OCI-LY3 (cell line): ENCODE measurements around the gene NDUFV1.
"Not testable (repeated sequence)": the region's sequence is repeated elsewhere in the genome, so short reads cannot be mapped to it uniquely, and the experiment has no call there.

Experiments
- H2AFZ ChIP-seq: fragments of 200-600, 300-600 bp; shearing (Covaris generic); 2 replicates; pipeline ENCODE4 v1.6.0; 2014; ENCODE audit warnings: antibody characterized with exemption, low read depth, low read length
- H3K27ac ChIP-seq: fragments of 200-600, 300-600 bp; sonication (generic); 2 replicates; pipeline ENCODE4 v1.5.1; 2014; ENCODE audit warnings: mild to moderate bottlenecking, low read length, moderate library complexity, mixed read lengths
- H3K27me3 ChIP-seq: fragments of 200-600, 300-600 bp; sonication (generic); 2 replicates; pipeline ENCODE4 v1.6.1; 2014; ENCODE audit warnings: low read depth, low read length, mixed read lengths
- H3K36me3 ChIP-seq: fragments of 200-600, 300-600 bp; sonication (generic); replicated peaks from 2 replicates; pipeline ENCODE3; 2014; ENCODE audit warnings: low read depth, low read length, mixed read lengths
- H3K4me1 ChIP-seq: fragments of 300-600, 200-600 bp; sonication (generic); 2 replicates; pipeline ENCODE4 v1.6.1; 2014; ENCODE audit warnings: low read length, mixed read lengths
- H3K4me2 ChIP-seq: fragments of 200-600, 300-600 bp; sonication (generic); 2 replicates; pipeline ENCODE4 v1.6.1; 2014; ENCODE audit warnings: low read length, mixed read lengths
- H3K4me3 ChIP-seq: fragments of 300-600, 200-600 bp; sonication (generic); 2 replicates; pipeline ENCODE4 v1.5.1; 2014; ENCODE audit warnings: antibody characterized with exemption, mild to moderate bottlenecking, low read length, moderate library complexity
- H3K79me2 ChIP-seq: fragments of 300-600, 200-600 bp; shearing (Covaris generic); 2 replicates; pipeline ENCODE4 v1.6.1; 2014; ENCODE audit warnings: mild to moderate bottlenecking, low read length, mixed read lengths
- H3K9ac ChIP-seq: fragments of 300-600, 200-600 bp; shearing (Covaris generic); 2 replicates; pipeline ENCODE4 v1.6.0; 2014; ENCODE audit warnings: mild to moderate bottlenecking, low read length, moderate library complexity
- H3K9me3 ChIP-seq: fragments of 200-600, 300-600 bp; shearing (Covaris generic); 2 replicates; pipeline ENCODE4 v1.6.1; 2014; ENCODE audit warnings: low read length, mixed read lengths; ENCODE audit not compliant: insufficient read depth
- H4K20me1 ChIP-seq: fragments of 200-600, 300-600 bp; sonication (generic); 2 replicates; pipeline ENCODE4 v1.6.1; 2016; ENCODE audit warnings: low read length, mixed read lengths; ENCODE audit not compliant: insufficient read depth
- EZH2phosphoT487 ChIP-seq: fragments of 200-600 bp; shearing (Covaris generic); IDR thresholded peaks from 2 replicates; pipeline ENCODE4 v1.6.1; 2018; ENCODE audit warnings: antibody characterized with exemption, mixed run types, low read depth
- TF ChIP-seq, protein P1 (sequence below): fragments of 200-600, 300-600 bp; sonication (generic); IDR thresholded peaks from 2 replicates; pipeline ENCODE4 v1.5.1; 2014; ENCODE audit warnings: antibody characterized with exemption, low read length, low read depth

The NDUFV1 gene

DNA sequence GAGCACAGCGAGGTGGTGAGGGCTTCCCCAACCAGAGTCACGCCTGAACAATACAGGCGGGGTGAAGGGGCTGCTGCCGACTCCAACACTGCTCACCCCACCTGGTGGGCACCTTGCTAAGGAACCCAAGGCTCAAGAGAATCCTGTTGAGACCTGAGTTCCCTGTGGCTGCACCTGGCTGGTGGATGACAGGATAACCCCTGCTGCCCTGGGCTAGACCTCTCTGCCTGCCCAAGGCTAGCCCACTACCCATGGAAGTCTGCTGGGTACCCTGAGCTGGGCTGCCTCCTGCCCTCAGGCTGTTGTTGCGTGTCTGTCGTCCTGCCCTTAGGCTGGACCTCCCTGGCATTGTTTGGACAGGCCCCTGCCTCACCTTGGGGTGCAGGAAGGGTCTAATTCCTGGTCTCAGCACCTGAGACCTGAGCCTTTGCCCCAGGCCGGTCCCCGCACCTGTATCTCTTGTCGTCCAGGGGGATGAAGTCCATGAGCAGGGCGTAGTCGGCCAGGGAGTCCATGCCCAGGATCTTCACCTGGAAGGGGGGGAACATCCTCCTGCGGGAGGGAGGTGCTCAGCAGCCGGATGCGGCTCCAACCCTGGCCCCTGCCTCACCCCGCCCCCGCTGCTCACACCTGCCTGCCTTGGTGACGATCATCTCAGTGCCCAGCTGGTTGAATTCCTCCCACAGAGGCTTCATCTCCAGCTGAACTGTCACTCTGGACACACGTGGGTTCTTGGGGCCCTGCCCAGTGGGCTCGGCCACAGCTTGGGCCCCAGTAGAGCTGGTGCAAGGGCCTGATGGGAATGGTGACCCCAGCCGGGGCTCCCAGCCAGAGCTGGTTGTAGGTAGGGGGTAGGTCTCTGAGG is 27.9 kb downstream of the NDUFV1 start:
- H3K27me3 ChIP-seq, result 0 out of 2 replicates have a peak, but pooled peaks cover 2% of the 10 kb centered on the region
- H3K27ac ChIP-seq, result no peak overlapping the region
- H4K20me1 ChIP-seq, result no peaks in the 10 kb centered on the region
- no peak for TF ChIP-seq EZH2phosphoT487
- TF ChIP-seq, protein P1, sequence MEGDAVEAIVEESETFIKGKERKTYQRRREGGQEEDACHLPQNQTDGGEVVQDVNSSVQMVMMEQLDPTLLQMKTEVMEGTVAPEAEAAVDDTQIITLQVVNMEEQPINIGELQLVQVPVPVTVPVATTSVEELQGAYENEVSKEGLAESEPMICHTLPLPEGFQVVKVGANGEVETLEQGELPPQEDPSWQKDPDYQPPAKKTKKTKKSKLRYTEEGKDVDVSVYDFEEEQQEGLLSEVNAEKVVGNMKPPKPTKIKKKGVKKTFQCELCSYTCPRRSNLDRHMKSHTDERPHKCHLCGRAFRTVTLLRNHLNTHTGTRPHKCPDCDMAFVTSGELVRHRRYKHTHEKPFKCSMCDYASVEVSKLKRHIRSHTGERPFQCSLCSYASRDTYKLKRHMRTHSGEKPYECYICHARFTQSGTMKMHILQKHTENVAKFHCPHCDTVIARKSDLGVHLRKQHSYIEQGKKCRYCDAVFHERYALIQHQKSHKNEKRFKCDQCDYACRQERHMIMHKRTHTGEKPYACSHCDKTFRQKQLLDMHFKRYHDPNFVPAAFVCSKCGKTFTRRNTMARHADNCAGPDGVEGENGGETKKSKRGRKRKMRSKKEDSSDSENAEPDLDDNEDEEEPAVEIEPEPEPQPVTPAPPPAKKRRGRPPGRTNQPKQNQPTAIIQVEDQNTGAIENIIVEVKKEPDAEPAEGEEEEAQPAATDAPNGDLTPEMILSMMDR, result no peak
- H2AFZ ChIP-seq, result no peak overlapping the region
- H3K9ac ChIP-seq, result no peak overlapping the region
- H3K79me2 ChIP-seq, result no peaks in the 10 kb centered on the region
- H3K9me3 ChIP-seq, result no peaks in the 10 kb centered on the region
- peaks cover 8% of the 10 kb centered on the region for H3K4me1 ChIP-seq
- no peak overlapping the region for H3K4me3 ChIP-seq
- H3K4me2 ChIP-seq, result no peak overlapping the region
- H3K36me3 ChIP-seq, result no peaks in the 10 kb centered on the region

DNA sequence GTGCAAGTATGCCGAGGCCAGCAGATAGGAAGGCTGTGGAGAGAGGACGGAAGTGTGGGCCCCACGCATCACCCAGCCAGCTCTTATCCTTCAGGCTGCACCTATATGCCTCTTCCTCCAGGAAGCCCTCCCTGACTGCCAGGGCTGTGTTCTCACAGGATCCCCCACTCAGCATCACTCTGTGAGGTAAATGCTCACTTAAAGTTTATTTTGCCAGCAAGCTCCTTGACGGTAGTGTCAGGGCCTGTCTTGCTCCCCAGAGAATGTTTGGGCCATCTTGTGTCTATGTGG is 28.4 kb downstream of the NDUFV1 start:
- no peaks in the 10 kb centered on the region for H4K20me1 ChIP-seq
- no peak overlapping the region for H3K4me3 ChIP-seq
- H3K27me3 ChIP-seq, result 0 out of 2 replicates have a peak, but pooled peaks cover 3% of the 10 kb centered on the region
- H3K36me3 ChIP-seq, result no peaks in the 10 kb centered on the region
- H3K79me2 ChIP-seq, result no peaks in the 10 kb centered on the region
- H3K9ac ChIP-seq, result no peak overlapping the region
- H3K9me3 ChIP-seq, result no peaks in the 10 kb centered on the region
- no peak overlapping the region for H3K4me2 ChIP-seq
- no peak overlapping the region for H3K27ac ChIP-seq
- peaks cover 10% of the 10 kb centered on the region for H3K4me1 ChIP-seq
- TF ChIP-seq, protein P1, result no peak
- TF ChIP-seq EZH2phosphoT487, result no peak
- H2AFZ ChIP-seq, result no peak overlapping the region

DNA sequence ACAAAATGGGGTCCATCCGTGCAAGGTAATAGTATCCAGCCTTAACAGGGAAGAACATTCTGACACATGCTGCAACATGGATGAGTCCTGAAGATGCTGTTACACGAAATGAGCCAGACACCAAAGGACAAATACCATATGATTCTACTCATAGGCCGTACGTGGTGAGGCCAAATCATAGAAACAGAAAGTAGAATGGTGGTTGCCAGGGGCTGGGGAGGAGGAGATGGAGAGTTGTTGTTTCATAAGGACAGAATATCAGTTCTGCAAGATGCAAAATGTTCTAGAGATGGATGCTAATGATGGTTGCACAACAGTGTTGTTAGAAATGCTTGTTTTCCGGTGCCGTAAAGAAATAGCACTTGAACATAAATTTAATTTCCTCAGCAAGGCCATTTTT is 30.2 kb downstream of the NDUFV1 start:
- no peak overlapping the region for H3K9ac ChIP-seq
- no peak for TF ChIP-seq EZH2phosphoT487
- TF ChIP-seq, protein P1, result no peak
- H3K27me3 ChIP-seq, result 0 out of 2 replicates have a peak, but pooled peaks cover 7% of the 10 kb centered on the region
- 0 out of 2 replicates have a peak, but pooled peaks cover 2% of the 10 kb centered on the region for H3K4me1 ChIP-seq
- H4K20me1 ChIP-seq, result no peaks in the 10 kb centered on the region
- H3K36me3 ChIP-seq, result no peaks in the 10 kb centered on the region
- no peak overlapping the region for H3K4me3 ChIP-seq
- no peaks in the 10 kb centered on the region for H3K9me3 ChIP-seq
- H2AFZ ChIP-seq, result no peak overlapping the region
- no peak overlapping the region for H3K27ac ChIP-seq
- no peak overlapping the region for H3K4me2 ChIP-seq
- no peaks in the 10 kb centered on the region for H3K79me2 ChIP-seq

DNA sequence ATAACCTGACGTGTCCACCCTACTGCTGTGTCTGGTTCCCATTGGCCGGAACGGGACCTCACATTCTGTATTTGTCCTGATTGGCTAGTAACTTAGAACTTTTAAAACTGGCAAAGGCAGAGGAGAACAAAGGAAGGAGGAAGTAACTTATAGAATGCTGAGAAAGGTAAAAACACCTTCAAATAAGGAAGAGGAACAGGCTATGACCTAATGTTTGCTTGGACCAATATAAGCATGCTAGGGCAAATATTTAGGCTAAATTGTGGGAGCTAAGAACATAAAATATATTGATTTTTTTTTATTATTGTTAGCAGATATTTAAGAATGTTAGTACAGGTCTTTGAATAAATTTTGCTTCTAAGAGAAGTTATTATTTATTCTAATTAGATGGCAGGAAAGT is 30.7 kb downstream of the NDUFV1 start:
- not testable (repeated sequence) for H3K36me3 ChIP-seq, H3K27ac ChIP-seq, H2AFZ ChIP-seq, H3K4me2 ChIP-seq, H4K20me1 ChIP-seq, H3K9ac ChIP-seq, H3K4me3 ChIP-seq, H3K27me3 ChIP-seq, H3K4me1 ChIP-seq, H3K9me3 ChIP-seq, H3K79me2 ChIP-seq
